Left ventricle myocardium superior (tissue), 1 donor: ENCODE data around the gene SIVA1. TPM values are rescaled to one million over a fixed set of nuclear protein-coding genes. Genes with fewer than 3 reads are reported as not detected.
"Not testable (repeated sequence)": the region's sequence is repeated elsewhere in the genome, so short reads cannot be mapped to it uniquely, and the experiment has no call there.

Experiments
- ATAC-seq: fragments of 200-7000 bp; cut with Tn5 transposase; one replicate; pipeline ENCODE4 v1.9.1; 2020; ENCODE audit warnings: mild to moderate bottlenecking, moderate library complexity
- DNase-seq: peaks from one replicate; pipeline ENCODE4 v3.0.0-alpha.2; 2020
- intact Hi-C: fragments of 100-400 bp; cut with micrococcal nuclease; formaldehyde crosslinking; loops from one replicate; pipeline ENCODE4 v1.11.0; 2022
- total RNA-seq: library from RNA; stranded (reverse); fragmentation: NEBNext Ultra II Directional; extraction: Animal tissue kit (Norgen Biotek cat#: 25700); gene quantifications from one replicate; pipeline ENCODE4 v1.2.1, GENCODE V29; 2021
- donor health status: DM: no; HTN: yes; CAD: no; lungs with severe emphysema.

Gene SIVA1
- total RNA-seq, 1 donor from 2014 or later: 65.1 TPM

DNA sequence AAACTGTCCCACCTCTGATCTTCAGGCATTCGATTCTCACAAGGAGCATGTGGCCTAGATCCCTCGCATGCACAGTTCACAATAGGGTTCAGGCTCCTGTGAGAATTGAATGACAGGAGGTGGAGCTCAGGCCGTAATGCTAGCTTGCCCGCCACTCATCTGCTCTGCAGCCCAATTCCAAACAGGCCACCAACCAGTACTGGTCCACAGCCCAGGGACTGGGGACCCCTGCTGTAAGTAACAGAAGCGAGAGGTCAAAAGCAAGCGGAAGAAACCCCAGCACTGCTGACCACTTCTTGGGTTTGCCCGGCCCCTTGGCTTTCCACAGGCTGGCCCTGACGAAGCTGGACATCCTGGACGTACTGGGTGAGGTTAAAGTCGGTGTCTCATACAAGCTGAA, 8.5 kb upstream of the SIVA1 start:
- peak; percentile 18 for DNase-seq
- intact Hi-C loops: no loop called here
- ATAC-seq: no peak

GRCh38 chr14:104745431-104745830, 7.5 kb upstream of the SIVA1 start:
- ATAC-seq (no peak), DNase-seq (peak; percentile 22)
- intact Hi-C loops: no loop called here

GRCh38 chr14:104746071-104746545, 6.8 kb upstream of the SIVA1 start:
- peak; percentile 26 for DNase-seq
- ATAC-seq: no peak
- intact Hi-C loops: no loop called here

- peak; percentile 43 for ATAC-seq
- peak; percentile 55 for DNase-seq
- intact Hi-C loops: no loop called here
Observed at GRCh38 chr14:104746934-104747481, 5.9 kb upstream of the SIVA1 start.

- intact Hi-C loops: no loop called here
- ATAC-seq (no peak), DNase-seq (peak; percentile 10)
Observed at GRCh38 chr14:104747876-104748275, 5.1 kb upstream of the SIVA1 start.

GRCh38 chr14:104749111-104749649, 3.8 kb upstream of the SIVA1 start:
- ATAC-seq (no peak), DNase-seq (peak; percentile 55)
- intact Hi-C loops: no loop called here

- peak; percentile 17 for DNase-seq
- no peak for ATAC-seq
- intact Hi-C loops: no loop called here
Observed at GRCh38 chr14:104750056-104750752, 2.7 kb upstream of the SIVA1 start.

- intact Hi-C loops, ATAC-seq: not testable (repeated sequence)
- peak; percentile 15 for DNase-seq
Observed at GRCh38 chr14:104750753-104751057, 2.2 kb upstream of the SIVA1 start.

GRCh38 chr14:104751539-104752422, 1.2 kb upstream of the SIVA1 start:
- ATAC-seq (no peak), DNase-seq (peak; percentile 55)
- intact Hi-C loops: no loop called here

DNA sequence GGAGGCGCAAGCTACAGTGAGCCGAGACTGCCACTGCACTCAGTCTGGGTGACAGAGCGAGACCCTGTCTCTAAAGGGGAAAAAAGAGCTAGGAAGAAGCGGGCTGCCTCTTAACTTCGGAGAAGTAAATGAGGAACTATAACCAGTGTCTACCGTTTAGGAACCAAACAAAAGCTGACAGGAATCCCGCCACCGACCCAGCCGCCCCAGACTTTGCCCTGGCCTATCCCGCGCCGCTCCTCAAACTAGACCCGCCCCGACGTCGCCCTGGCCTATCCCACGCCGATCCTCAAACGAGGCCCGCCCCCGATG, 568 bp upstream of the SIVA1 start:
- intact Hi-C loops: no loop called here
- ATAC-seq: no peak
- DNase-seq: no peak

- peak; percentile 54 for DNase-seq
- intact Hi-C loops: no loop called here
- peak; percentile 1 for ATAC-seq
Observed at GRCh38 chr14:104753528-104754212, 723 bp downstream of the SIVA1 start.

DNA sequence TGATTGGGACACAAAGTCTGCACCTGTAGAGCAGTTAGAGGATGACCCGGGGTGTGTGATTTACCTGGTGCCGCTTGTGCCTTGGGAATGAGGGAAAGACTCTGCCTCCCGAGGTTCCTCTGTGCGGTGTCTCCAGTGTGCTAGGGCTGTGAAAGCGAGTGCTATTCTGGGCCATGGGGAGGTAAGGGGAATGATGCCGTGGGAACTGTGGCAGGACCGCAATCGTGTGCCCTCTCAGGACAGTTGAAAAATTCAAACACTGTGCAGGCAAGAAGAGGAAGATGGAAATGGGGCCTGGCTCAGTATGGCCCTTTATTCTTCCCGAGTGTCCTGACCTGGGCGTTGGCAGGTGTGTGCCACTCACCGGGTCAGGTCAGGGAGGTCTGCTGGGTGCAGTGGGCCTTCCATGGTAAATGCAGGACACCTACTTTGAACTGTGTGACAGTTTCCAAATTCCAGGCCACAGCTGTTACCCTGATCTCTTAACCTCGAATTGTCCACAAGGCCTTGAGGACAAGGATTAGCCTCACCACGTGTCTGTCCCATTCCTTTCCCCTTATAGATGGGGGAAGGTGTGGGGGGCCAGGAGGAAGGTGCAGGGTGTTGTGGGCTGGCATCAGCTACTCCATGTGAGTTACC, 1.4 kb downstream of the SIVA1 start:
- intact Hi-C loops: no loop called here
- DNase-seq (peak; percentile 23), ATAC-seq (no peak)

- peak; percentile 26 for DNase-seq
- no peak for ATAC-seq
- intact Hi-C loops: no loop called here
Observed at GRCh38 chr14:104755621-104756020, 2.7 kb downstream of the SIVA1 start.

DNA sequence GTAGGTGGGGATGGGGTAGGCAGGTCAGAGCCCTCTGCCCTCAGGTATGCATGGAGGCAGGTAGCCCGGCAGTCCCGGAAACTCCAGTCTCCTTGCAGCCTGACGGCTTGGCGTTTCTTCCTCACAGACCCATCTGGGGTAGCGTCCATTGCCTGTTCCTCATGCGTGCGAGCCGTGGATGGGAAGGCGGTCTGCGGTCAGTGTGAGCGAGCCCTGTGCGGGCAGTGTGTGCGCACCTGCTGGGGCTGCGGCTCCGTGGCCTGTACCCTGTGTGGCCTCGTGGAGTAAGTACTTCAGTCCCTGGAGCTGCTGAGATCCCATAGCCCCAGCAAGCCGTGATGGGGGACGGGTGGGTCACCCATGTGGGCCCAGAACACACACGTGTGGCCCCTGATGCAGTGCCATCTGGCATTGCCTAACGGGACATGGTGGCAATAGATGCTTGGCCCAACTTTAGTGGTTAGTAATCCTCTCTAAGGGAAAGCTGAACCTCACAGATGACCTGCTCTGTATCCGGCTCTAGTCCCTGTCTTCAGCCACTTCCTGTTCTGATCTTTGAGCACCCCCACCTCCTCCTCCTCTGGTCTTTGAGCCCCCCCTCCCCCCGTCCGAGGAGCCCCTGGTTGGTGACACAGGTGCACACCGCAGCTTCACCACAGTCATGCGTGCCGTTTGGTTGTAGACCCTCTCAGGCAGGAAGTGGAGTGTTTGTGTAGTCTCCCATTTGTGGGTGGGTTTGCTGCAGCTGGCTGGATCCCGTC, 3.7 kb downstream of the SIVA1 start:
- DNase-seq (peak; percentile 22), ATAC-seq (no peak)
- intact Hi-C loops: no loop called here

GRCh38 chr14:104757238-104757585, 4.3 kb downstream of the SIVA1 start:
- intact Hi-C loops: no loop called here
- ATAC-seq (no peak), DNase-seq (no peak)

GRCh38 chr14:104757681-104758392, 4.9 kb downstream of the SIVA1 start:
- intact Hi-C loops: no loop called here
- DNase-seq: no peak

DNA sequence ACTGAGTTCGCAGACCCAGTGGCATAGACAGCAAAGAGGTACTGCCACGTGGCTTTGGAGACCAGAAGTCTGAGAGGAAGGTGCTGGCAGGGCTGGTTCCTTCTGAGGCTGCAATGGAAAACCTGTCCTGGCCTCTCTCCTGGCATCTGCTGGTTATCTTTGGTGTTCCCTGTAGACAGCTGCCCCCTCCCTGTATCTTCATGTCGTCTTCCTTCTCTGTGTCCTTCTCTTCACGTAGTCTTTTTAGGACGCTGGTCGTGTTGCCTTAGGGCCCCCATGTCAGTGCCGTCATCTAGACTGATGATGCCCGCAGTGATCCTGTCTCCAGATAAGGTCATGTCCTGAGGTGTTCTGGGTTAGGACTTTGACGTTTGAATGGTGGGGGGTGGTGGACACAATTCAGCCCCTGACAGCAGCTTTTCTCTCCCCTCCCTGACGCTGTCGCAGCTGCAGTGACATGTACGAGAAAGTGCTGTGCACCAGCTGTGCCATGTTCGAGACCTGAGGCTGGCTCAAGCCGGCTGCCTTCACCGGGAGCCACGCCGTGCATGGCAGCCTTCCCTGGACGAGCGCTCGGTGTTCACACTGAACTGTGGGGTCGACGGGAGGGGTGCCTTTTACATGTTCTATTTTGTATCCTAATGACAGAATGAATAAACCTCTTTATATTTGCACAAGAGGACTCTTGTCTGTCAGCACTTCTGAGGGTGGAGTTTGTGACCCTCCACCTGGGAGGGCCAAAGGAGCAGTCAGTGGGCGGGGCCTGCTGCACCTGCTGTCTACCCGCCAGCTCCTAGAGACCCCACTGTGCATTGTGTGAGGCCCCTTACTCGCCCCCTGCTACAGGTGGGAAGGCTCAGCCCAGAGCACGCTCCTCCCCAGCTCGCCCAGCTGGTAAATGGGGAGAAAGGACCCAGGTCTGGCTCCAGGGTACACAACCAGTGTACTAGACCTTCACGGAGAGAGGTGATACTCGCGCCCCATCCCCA, 6.3 kb downstream of the SIVA1 start:
- intact Hi-C loops: no loop called here
- ATAC-seq (no peak), DNase-seq (peak; percentile 10)

More at GRCh38 chr14:104757681-104758392, 4.9 kb downstream of the SIVA1 start:
- no peak for ATAC-seq
